Measurements from ENCODE around the gene KRTAP11-1.

KRTAP11-1 gene, protein sequence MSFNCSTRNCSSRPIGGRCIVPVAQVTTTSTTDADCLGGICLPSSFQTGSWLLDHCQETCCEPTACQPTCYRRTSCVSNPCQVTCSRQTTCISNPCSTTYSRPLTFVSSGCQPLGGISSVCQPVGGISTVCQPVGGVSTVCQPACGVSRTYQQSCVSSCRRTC

DNA sequence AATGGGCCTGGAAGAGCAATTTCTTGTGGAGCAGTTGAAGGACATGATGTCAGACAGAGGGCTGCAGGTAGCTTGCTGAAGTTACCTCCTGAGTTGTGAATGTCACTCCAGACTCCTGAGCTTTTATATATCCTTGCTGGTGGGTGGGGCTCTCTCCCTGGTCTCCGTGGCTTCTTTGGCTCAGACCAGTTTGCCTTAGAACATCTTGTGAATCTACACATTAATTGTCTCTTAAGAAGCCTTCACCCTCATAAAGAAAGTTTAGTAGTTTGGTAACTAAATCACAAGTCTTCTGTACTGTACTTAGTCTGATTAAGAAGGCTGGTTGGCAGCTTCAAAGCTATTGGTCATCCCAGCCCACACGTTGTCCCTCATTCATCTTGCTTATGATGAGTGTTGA lies at the start of gene KRTAP11-1:
Gene KRTAP11-1 (minus strand): TSS at position 101 of the 400 bp plus-strand sequence. CDS start 56 bp downstream, at position 45.
- no peak for DNase-seq (ENCODE audit: low read depth)

DNA sequence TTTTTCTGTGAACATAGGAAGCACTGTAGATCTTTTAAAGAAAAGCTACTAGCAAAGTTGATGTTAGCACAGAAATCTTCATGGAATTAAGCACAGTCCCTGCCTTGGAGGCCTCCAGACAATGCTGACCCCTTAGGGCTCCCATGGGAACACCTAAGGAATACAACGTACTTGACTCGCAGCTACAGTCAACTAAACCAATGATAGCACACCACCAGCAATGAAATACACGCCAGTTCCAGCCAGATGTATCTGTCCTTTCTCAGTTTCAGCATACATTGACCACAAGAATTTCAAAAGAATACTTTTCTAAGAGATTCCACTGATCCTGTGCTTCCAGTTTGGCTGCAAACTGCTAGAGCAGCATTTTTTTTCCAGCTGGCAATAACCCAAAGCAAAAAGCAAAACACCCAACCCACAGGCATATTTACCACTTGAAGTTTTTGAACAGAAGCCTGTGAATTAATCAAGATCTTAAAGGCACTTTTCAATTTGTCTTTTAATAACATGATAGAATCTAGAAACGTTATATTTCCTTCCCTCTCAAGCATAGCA lies 42.8 kb upstream of the KRTAP11-1 start:
- no peak for DNase-seq (ENCODE audit: low read depth)

DNA sequence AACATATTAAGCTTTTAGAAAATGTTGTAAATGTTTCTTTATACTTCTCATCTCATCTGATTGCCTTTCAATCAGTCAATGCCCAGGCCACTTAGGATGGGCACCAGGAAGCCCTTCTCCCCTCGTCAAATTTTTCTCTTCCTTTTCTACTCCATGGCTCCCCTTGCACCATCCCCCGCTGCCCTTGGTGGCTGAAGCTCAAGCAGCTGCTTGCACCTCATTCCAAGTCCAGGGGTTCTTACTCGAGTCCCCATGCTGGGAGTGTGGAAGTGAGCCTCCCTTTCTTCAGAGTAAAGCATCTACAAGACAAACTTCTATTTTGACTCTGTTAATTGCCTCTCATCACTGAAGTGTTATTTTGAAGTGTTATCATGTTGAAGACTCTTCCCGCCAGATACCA lies 39.7 kb upstream of the KRTAP11-1 start:
- no peak for DNase-seq (ENCODE audit: low read depth)

DNA sequence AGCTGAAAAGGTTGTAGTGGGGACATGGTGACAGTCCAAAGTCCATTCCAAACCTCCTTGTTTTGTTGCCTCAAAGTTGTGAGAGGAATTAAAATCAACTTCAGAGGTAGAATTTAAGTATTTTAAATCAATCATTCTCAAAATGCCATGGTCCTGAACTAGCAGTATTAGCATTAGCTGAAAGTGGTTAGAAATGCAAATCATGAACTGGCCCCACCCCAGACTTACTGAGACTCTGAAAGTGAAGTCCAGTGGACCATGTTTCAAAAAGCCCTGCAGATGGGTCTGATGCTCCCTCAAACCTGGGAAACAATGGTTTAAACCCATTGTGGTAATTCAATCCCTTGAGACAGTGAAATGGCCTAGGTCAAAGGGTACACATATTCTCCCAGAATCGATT lies 36.2 kb upstream of the KRTAP11-1 start:
- DNase-seq (ENCODE audit: low read depth): no peak

DNA sequence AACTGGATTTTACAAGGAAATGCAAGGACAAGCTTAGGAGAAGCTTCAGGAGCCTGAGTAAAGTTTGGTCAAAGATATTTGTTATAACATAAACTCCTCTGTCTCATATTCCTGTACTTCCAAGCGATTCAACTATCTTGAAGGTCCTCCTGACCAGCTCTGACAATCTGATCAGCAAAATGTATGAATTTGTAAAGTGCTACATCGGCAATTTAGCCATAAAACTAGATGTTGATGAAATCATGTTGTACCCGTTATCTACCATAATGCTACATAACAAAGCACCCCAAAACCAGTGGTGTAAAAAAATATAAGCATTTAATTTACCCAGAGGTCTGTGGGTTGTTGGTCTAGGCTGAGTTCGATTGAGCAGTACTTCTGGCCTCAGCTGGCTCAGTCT lies 19.5 kb upstream of the KRTAP11-1 start:
- no peak for DNase-seq (ENCODE audit: low read depth)

DNA sequence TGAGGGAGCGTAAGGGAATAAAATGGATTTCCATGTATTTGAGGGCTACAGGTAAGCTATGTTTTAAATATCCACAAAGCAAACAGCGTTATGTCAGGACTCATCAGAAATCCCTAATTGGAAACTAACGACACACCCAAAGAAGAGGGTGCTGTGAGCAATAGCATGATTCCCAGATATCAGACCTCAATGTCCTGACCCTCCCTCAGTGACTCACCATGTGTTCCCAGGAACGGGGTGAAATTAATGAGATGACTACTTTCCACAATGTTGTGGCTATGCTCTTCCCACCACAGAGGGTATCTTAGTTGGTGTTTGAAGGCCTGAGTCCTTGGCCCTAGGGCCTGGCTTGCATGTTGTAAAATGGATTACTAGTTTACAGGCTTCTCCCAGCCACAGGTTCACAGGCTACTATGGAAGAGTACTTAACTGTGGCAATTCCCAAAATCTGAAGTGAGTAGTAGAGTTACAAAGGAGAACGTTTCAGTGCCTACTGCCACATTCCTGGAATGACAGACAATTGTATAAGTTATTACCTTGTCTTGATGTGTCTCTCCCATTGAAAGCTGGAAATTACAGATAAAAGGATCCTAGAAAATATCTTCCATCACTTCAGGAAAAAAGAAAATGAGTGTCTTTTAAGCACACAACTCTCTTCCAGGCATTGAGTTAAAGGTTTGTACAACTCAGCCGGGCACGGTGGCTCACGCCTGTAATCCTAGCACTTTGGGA lies 1.7 kb upstream of the KRTAP11-1 start:
- DNase-seq (ENCODE audit: low read depth): no peak

DNA sequence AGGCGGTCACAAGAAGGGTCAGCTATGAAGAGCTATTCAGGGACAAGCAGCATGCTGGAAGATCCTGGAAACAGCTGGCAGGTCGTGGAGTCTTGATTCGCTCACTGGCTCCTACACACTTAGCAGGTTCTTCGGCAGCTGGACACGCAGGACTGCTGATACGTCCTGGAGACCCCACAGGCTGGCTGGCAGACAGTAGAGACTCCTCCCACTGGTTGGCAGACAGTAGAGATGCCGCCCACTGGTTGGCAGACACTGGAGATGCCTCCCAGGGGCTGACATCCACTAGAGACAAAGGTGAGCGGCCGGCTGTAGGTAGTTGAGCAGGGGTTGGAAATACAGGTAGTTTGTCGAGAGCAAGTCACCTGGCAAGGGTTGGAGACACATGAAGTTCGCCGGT lies 466 bp downstream of the KRTAP11-1 start:
- no peak for DNase-seq (ENCODE audit: low read depth)

DNA sequence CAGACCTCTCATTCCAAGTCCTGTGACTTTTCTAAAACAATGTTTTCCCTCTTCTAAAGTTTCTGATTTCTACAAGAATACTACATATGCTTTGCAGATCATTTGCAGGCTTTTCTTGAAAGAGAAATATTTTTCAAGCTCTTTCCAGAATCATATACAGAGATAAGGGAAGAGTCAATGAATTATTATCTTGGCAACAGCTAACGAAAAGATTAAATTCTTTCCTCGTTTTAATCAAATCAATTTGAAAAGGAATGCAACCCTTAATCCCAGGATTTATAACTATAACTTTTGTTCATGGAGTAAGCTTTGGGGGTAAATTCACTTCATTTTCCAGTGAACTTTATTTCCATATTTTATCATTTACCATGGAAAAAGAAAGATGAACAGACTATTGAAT lies 6.9 kb downstream of the KRTAP11-1 start:
- no peak for DNase-seq (ENCODE audit: low read depth)

DNA sequence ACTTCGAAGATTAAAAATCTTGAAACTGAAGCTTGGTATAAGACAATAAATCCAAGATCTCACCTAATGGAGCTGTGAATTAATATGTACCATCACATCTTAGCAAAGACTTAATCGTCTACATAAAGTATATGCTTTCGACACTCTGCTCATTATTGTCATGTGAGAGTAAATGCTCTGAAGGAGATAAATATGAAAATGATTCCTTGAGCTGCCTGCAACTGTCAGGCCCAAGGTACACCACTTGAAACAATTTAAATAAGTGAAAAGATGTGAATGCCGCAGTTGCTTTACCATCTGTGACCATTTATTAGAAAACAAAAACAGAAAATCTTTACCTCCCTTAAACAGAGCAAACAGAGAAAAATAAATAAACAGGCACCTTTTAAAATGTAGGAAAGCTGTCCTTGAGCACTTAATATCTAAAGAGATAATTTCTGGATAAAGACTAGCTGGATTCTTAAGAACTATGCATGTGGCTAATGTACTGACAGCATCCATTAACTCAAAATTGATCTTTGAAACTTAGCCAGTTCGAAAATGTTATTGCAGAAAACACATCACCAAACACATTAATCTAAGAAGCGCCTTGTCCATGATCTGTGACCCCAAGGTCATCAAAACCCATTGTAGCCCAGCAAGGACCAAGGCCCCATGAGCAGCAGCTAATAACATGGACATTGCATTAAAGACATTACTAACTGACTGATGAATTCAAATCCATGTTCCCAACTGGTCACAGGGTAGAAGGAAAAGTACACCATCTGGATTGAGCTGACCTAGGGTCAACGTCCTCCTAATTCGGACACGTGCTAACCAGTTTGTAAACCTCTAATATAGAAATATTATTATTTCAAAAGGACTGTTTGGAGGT lies 33.5 kb downstream of the KRTAP11-1 start:
- no peak for DNase-seq (ENCODE audit: low read depth)

DNA sequence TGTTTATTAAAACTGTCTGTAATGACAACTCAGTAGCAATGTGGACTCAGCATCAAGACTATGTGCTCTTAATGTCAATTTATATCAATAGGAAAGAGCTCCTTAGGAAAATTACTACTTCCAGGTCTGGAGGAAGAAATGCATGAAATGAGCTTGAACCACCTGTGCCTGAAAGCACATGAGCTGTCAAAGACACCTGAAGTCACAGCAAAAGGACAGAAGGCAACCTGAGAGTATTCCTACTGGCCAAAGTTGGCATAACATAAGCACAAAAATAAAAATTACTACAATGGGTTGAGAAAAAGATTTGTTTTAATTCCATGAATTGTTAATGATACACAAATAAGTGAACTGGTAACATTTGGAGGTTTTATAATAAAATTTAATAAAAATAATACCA lies 38.4 kb downstream of the KRTAP11-1 start:
- DNase-seq (ENCODE audit: low read depth): no peak

DNA sequence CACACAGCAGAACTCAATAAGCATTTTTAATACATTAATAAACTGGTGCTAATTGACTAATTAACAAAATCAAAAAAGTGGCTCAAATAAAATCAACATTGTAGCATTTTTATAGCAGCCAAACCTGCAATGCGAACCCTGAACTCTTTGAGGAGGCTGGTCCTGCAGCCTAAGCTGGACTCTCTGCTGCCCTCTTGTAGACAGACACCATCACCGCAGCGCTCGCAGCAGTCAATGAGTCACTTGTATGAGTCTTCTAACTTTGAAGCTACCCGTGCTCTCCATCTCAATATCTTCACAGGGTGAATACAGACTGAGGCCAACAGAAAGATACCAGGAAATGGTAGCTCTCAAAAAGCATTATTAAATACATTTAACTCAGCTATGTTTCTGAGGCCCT lies 42.1 kb downstream of the KRTAP11-1 start:
- no peak for DNase-seq (ENCODE audit: low read depth)

DNA sequence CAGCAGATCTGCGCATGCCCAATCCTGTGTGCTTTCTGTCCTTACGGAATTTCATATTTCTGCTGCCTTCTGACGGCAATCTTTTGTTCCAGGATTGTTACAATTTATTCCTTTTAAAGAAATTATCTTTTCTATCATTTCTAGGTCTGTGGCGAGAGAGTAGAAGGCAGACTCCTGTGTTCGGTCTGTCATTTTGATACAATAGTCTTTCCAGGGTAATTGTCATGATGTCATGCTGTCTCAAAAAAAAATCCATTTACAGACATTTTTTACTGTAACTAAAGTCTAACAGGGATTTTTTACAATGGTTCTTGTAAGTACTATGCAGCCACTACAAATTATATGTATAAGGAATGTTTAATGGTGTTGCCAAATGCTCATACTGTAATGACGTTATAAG lies 42.8 kb downstream of the KRTAP11-1 start:
- DNase-seq (ENCODE audit: low read depth): no peak

DNA sequence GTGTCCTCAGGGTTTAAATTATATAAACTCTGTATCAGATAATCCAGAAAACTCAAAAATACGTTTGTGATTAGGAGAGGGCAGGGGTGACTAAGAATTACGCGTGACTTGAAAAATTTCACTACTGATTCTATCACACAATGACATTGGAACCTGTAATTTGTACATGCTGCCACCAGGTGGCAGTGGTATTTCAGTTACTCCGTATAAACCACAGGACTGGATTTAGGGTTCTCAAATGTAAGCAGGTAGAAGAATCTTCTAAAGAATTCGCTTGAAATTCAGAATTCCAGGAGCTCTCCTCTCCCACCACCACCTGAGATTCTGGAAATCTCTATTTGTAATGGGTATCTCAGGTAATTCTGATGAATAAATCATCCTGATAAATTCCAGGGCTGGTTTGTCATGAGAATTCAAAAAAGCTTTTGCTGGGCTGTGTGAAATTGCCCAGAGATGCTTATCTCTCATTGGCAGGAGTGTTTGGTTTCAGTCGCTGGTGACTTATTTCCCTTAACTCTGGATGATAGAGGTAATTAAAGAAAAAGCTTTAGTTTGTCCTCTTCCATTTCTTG lies 50.1 kb downstream of the KRTAP11-1 start:
- no peak for DNase-seq (ENCODE audit: low read depth)
